Stimulated activated memory B cell treated with anti-CD40 and anti-IgM and Interleukin-4, amounts not matched to agents 10 μg/mL and 1 μg/mL and 100 μg/mL, for 72 hours (primary cell): ENCODE results near the gene GPAM.
A peak's percentile ranks its signal among the peaks of the same experiment; 100 is the strongest.
"Not testable (repeated sequence)": the region's sequence is repeated elsewhere in the genome, so short reads cannot be mapped to it uniquely, and the experiment has no call there.

Experiments
- ATAC-seq: fragments of 150-1000 bp; cut with Tn5 transposase; 2 replicates; pipeline ENCODE4 v1.10.0; 2021
- H3K27ac Mint-ChIP-seq: one replicate; pipeline ENCODE4 v1.8.0; 2022; ENCODE audit warnings: mild to moderate bottlenecking, mixed read lengths
- H3K27me3 Mint-ChIP-seq: one replicate; pipeline ENCODE4 v1.8.0; 2022; ENCODE audit warnings: mixed read lengths
- H3K36me3 Mint-ChIP-seq: one replicate; pipeline ENCODE4 v1.8.0; 2022; ENCODE audit warnings: mixed read lengths
- H3K4me1 Mint-ChIP-seq: one replicate; pipeline ENCODE4 v1.8.0; 2022; ENCODE audit warnings: mixed read lengths
- H3K4me3 Mint-ChIP-seq: one replicate; pipeline ENCODE4 v1.8.0; 2022; ENCODE audit warnings: mild to moderate bottlenecking, moderate library complexity, mixed read lengths
- H3K9me3 Mint-ChIP-seq: one replicate; pipeline ENCODE4 v1.8.0; 2022; ENCODE audit warnings: mixed read lengths

Gene GPAM

DNA sequence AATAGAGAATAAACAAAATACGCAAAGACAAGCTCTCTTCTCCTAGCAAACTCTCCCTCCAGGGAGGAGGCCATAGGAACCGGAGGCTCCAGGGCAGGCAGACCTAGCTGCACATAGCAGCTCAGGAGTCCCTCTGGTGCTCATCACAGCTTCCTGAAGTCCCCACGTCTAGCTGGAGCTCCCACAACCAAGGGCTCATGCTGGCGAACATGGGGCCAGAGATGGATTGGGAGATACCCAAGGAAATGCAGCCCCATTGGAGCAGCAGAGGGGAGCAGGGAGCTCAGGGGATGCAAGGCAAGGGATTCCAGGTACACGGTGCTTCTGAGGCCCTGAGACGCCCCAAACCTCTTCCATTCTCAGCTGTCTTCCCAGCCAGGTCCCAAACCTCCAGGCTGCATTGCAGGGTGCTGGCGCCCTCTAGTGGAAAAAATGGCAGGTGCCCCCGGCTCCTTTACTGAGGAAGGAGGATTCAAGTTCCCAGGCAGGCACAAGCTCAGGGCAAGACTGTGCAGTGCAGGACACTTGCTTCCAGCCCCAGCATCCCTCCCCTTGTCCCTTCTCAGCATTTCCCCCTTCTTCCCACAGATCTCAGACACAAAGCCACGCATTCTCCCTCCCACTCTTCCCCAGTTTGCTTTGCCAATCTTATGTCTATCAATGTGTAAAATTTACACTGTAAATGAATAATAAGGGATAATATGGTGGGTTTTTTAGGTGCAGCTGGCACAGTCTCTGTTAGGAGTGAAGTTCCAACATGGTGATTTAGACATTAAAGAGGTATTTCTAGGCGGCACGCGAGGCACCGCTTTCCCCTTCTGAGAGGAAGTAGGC is 46.2 kb downstream of the GPAM start:
- Mint-ChIP-seq H3K27me3 (no peaks in the 10 kb centered on the region), H3K36me3 (no peaks in the 10 kb centered on the region), H3K9me3 (no peaks in the 10 kb centered on the region), H3K4me3 (no peak overlapping the region), H3K27ac (no peak overlapping the region), H3K4me1 (peaks cover 6% of the 10 kb centered on the region)
- peak; percentile 49 for ATAC-seq

DNA sequence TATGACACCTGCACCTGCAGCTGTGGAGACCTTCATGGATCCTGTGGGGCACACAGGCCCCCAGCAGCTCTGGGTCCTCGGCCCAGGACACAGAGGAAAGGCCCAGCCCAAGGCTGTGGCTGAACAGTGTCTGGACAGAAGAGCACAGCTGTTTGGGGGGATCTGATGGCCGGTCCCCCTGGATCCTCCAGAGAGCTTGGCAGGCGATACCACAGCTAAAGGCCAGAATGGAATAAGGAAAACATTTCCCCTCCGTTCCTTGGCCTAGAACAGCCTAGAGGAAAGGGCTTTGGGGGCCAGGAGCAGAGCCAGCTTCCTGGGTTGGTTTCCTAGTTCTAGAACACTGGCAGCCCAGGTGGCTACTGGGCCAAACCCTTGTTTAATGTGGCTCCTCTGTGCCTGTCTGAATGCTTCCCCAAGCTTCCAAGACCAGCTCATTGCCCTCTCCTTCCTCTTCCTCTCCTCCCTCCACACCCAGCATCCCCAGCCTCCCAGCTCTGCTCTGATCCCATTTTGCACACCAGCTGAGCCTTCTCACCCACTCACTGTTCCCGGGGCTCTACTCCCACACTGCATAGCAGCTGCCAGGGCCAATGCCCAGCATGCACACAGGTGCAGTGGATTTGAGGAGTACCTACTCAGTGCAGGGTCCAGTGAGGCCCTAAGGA is 46.9 kb downstream of the GPAM start:
- H3K4me3 Mint-ChIP-seq, result no peak overlapping the region
- ATAC-seq, result no peak
- no peaks in the 10 kb centered on the region for H3K27me3 Mint-ChIP-seq
- no peaks in the 10 kb centered on the region for H3K9me3 Mint-ChIP-seq
- H3K4me1 Mint-ChIP-seq, result peaks cover 6% of the 10 kb centered on the region
- H3K36me3 Mint-ChIP-seq, result no peaks in the 10 kb centered on the region
- no peak overlapping the region for H3K27ac Mint-ChIP-seq

DNA sequence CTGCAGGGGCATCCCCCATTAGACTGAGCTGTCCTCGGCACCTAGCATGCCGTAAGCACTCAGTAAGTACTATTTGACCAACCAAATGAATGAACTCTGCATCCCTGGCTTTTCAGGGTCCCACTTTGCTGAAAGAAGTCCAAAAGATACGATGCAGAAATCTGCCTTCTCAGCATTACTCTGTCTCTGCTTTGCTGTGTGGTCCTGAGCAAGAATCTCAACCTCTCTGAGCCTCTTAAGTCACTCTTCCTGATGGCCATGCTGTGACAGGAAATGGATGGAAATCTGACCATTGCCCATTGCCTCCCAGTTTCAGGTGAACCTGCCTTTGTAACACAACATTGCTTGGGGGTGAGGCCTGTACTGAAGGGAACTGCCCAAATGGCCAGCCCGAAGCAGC is 48.0 kb downstream of the GPAM start:
- H3K36me3 Mint-ChIP-seq, result no peaks in the 10 kb centered on the region
- H3K4me3 Mint-ChIP-seq, result no peak overlapping the region
- peaks cover 6% of the 10 kb centered on the region for H3K4me1 Mint-ChIP-seq
- no peak overlapping the region for H3K27ac Mint-ChIP-seq
- H3K27me3 Mint-ChIP-seq, result no peaks in the 10 kb centered on the region
- ATAC-seq, result no peak
- no peaks in the 10 kb centered on the region for H3K9me3 Mint-ChIP-seq

DNA sequence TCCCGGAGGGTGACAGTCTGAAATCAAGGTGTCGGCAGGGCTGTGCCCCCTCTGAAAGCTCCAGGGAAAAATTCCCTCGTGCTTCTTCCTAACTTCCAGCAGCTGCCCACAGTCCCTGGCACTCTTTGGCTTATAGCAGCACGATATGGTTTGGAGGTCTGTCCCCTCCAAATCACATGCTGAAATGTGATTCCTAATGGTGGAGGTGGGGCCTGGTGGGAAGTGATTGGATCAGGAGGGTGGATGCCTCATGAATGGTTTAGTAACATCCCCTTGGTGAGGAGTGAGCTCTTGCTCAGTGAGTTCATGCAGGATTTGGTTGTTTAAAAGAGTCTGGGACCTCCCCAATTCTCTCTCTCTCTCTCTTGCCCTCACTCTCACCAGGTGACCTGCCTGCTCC is 51.1 kb downstream of the GPAM start:
- ATAC-seq, result no peak
- H3K9me3 Mint-ChIP-seq, result no peaks in the 10 kb centered on the region
- no peak overlapping the region for H3K4me3 Mint-ChIP-seq
- no peaks in the 10 kb centered on the region for H3K4me1 Mint-ChIP-seq
- no peak overlapping the region for H3K27ac Mint-ChIP-seq
- no peaks in the 10 kb centered on the region for H3K27me3 Mint-ChIP-seq
- H3K36me3 Mint-ChIP-seq, result no peaks in the 10 kb centered on the region

DNA sequence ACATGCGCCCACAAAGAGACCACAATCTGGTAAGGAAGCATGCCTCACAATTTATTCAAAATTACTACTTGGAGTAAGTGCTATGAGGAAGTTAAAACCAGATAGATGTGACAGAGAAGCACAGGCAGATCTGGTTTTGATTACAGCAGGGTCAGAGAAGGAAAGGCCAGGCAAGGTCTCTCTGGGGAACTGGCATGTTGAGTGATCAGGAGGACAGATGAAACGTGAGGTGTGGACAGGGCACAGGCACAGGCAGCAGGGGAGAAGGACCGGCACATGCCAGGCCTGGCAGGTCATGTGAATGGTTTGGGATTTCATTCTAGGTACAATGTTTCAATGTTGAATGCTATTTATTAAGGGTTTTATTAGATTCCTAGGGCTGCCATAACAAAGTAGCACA is 51.6 kb downstream of the GPAM start:
- H3K27me3 Mint-ChIP-seq, result no peaks in the 10 kb centered on the region
- H3K4me3 Mint-ChIP-seq, result no peak overlapping the region
- no peak for ATAC-seq
- no peak overlapping the region for H3K27ac Mint-ChIP-seq
- no peaks in the 10 kb centered on the region for H3K9me3 Mint-ChIP-seq
- no peaks in the 10 kb centered on the region for H3K4me1 Mint-ChIP-seq
- no peaks in the 10 kb centered on the region for H3K36me3 Mint-ChIP-seq

DNA sequence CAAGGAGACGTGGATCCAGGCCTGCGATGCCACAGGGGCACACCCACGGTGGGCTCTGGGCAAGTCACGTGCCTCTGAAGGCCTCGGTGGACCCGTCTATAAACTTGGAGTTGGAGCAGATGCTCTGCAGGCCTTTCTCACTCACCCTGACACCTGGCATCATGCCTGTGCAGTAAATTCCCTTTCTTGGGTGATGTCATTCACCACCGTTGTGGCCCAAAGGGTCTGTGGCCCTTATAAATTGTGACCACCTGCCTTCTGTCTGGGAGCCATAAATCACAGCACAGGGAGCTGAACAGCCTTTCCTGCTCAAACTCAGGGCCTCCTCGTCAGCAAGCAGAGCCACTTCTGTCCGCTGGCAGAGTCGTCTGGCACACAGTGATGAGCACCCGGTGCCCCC is 52.2 kb downstream of the GPAM start:
- H3K9me3 Mint-ChIP-seq, result no peaks in the 10 kb centered on the region
- no peaks in the 10 kb centered on the region for H3K36me3 Mint-ChIP-seq
- ATAC-seq, result no peak

DNA sequence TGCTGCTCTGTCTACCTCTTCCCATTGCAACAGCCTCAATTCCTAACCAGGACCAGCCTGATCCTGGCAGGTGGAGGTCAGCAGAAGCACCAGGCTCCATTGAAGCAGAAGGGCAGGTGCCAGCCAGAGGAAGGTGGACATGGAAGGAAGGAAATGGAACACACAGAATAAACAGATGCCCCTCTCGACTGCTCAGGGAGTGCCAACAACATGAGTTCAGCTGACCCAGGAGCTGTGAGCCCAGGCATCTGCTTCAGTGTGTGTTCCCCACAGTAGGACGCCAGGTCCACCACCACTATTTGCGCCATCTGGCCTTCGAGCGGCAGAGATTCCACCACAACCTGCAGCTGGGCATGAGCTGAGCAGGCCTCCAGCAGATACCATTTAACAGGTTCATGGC is 56.7 kb downstream of the GPAM start:
- no peak for ATAC-seq
- Mint-ChIP-seq H3K4me3 (no peak overlapping the region), H3K4me1 (no peaks in the 10 kb centered on the region), H3K27me3 (no peaks in the 10 kb centered on the region), H3K27ac (no peak overlapping the region), H3K9me3 (no peaks in the 10 kb centered on the region), H3K36me3 (no peaks in the 10 kb centered on the region)

More for the DNA sequence above, 52.2 kb downstream of the GPAM start:
- no peaks in the 10 kb centered on the region for H3K27me3 Mint-ChIP-seq
- no peak overlapping the region for H3K4me3 Mint-ChIP-seq
- no peak overlapping the region for H3K27ac Mint-ChIP-seq
- no peaks in the 10 kb centered on the region for H3K4me1 Mint-ChIP-seq

DNA sequence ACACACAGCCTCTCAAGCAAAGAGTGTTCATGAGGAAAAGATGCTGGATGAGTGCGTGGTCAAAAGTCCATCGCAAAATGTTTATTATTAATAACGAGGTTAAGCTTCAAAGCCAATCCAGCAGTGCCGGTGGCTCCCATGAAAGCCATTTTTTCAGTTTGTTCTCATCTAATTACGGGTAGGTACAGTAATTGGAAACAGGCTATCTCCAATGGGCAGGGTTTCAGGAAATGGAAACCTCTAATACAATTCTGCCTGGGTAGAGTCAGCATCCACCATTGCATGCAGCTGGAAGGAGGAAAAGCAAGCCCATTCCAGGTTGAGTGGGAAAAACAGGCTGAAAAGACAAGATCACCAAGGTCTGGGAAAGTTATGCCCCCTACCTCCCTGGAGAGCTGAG is 57.4 kb downstream of the GPAM start:
- H3K27ac Mint-ChIP-seq, result no peak overlapping the region
- no peaks in the 10 kb centered on the region for H3K36me3 Mint-ChIP-seq
- H3K4me1 Mint-ChIP-seq, result no peaks in the 10 kb centered on the region
- H3K4me3 Mint-ChIP-seq, result no peak overlapping the region
- ATAC-seq, result no peak
- no peaks in the 10 kb centered on the region for H3K27me3 Mint-ChIP-seq
- no peaks in the 10 kb centered on the region for H3K9me3 Mint-ChIP-seq

DNA sequence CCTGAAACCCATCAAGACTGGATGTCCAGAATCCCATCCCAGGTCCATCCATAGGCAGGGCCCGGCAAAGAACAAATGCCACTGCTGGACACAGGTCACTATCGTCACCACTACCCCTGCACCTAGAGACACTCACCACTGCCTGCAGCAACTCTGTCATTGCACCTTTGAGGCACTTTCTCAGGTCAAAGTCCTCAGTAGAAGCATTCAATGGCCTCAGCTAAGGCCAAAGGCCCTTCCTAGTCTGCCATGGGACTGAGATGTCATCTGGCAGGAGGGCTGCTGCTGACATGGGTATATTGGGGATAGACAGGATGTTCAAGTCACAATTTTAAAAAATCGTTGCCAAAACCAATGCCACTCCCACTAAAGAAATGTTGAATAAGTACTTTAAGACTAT is 58.7 kb downstream of the GPAM start:
- no peak for ATAC-seq
- Mint-ChIP-seq H3K9me3 (no peaks in the 10 kb centered on the region), H3K36me3 (no peaks in the 10 kb centered on the region), H3K27me3 (no peaks in the 10 kb centered on the region), H3K4me3 (no peak overlapping the region), H3K27ac (no peak overlapping the region), H3K4me1 (no peaks in the 10 kb centered on the region)

DNA sequence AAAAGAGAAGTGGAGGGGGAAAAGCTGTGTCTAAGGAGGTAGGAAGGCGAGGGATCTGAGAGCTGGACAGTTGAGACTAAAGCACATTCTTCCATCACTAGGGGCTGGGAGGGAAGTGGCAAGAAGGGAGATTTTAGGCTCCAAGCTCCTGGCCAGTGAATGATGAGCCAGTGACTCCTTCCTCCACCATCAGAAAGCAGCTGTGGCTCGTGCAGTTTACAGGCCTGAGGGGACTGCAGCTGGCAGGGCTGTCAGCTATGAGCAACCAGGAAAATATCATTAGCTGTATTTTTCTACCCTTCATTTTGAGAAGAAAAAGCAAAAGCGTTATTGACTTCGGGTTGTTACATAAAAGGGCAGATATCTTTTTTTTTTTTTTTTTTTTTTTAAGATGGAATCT is 60.7 kb downstream of the GPAM start:
- H3K27ac Mint-ChIP-seq, result no peak overlapping the region

DNA sequence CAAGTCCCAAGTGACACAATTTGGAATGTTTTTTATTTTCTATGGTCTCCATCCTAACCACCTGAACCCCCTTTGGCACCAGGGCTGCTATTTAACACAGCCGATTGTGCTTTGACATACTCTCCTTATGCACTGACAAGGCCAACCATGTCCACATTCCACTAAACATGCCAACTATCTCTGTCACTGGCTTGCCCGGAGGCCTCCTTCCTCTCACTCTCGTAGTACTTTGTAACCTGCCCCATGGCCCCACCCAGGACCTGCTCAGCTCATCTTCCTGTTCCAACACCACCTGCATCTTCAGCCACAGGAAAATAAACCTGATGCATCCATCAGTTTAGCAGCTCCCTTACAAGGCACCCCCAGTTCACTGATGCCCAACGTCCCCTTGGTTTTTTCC is 63.1 kb downstream of the GPAM start:
- H3K27me3 Mint-ChIP-seq, result no peaks in the 10 kb centered on the region
- H3K4me1 Mint-ChIP-seq, result no peaks in the 10 kb centered on the region
- H3K27ac Mint-ChIP-seq, result no peak overlapping the region
- H3K9me3 Mint-ChIP-seq, result no peaks in the 10 kb centered on the region
- no peak for ATAC-seq
- no peak overlapping the region for H3K4me3 Mint-ChIP-seq
- H3K36me3 Mint-ChIP-seq, result no peaks in the 10 kb centered on the region

More for the DNA sequence above, 60.7 kb downstream of the GPAM start:
- Mint-ChIP-seq H3K9me3 (no peaks in the 10 kb centered on the region), H3K4me1 (no peaks in the 10 kb centered on the region), H3K36me3 (no peaks in the 10 kb centered on the region), H3K4me3 (no peak overlapping the region), H3K27me3 (no peaks in the 10 kb centered on the region)
- no peak for ATAC-seq

DNA sequence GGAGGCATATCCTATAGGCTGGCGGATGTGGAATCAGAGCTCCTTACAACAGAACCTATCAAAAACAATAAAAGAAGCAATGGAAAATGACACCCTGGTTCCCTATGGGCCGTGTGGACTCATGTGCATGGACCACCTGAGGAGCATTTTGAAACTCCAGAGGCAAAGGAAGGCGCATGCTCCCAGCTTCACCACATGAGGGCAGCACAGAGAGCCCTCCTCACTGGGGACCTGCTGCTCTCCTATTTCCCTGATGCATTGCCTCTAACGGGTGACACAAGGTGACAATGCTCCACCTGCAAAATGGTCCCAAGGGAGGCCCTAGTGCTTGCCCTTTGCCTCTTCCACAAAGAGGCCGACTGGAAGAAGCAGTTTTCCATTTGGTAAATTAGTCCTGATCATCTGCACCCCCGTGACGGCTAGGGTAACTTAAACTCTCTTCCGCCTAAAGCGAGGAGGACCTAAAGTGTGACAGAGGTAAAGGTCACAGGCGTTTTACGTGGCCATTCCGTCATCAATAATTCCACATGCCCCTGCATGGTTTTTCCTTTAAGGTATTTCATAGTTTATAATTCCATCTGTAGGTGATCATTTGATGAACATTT is 67.7 kb downstream of the GPAM start:
- Mint-ChIP-seq H3K27ac (no peak overlapping the region), H3K27me3 (no peaks in the 10 kb centered on the region), H3K4me1 (no peaks in the 10 kb centered on the region), H3K36me3 (no peaks in the 10 kb centered on the region), H3K9me3 (no peaks in the 10 kb centered on the region), H3K4me3 (no peak overlapping the region)
- ATAC-seq, result peak; percentile 62

DNA sequence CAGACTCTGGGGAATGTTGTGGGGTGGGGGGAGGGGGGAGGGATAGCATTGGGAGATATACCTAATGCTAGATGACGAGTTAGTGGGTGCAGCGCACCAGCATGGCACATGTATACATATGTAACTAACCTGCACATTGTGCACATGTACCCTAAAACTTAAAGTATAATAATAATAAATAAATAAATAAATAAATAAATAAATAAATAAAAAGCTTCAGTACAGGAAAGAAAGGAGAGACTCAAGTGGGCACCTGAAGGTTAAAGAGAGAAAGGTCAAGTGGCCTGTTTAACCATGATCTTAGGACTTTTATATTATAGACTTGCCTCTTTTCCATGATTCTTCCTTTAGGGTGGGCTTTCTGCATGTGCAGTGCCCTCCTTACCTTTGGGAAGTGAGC is 73.8 kb downstream of the GPAM start:
- H3K9me3 Mint-ChIP-seq, H3K4me1 Mint-ChIP-seq, H3K4me3 Mint-ChIP-seq, H3K27ac Mint-ChIP-seq, H3K27me3 Mint-ChIP-seq, H3K36me3 Mint-ChIP-seq, ATAC-seq: not testable (repeated sequence)
